NCI-H446 treated with DMSO at 0.1 percent for 48 hours (cell line): ENCODE results near the gene SLC49A4.
A peak's percentile ranks its signal among the peaks of the same experiment; 100 is the strongest.

Source experiments
- DNase-seq: peaks from one replicate; lab custom pipeline; 2025; lab: John Stamatoyannopoulos, UW

The SLC49A4 gene

GRCh38 chr3:122908251-122908650 is 113.4 kb downstream of the SLC49A4 start:
- no peak for DNase-seq

GRCh38 chr3:122911901-122912300 is 117.0 kb downstream of the SLC49A4 start:
- no peak for DNase-seq

- no peak for DNase-seq
Measured at GRCh38 chr3:122912772-122913538, 118.1 kb downstream of the SLC49A4 start.

- DNase-seq: no peak
Measured at GRCh38 chr3:122913539-122914100, 118.8 kb downstream of the SLC49A4 start.

GRCh38 chr3:122915300-122916055 is 120.6 kb downstream of the SLC49A4 start:
- no peak for DNase-seq

GRCh38 chr3:122916084-122916483 is 121.2 kb downstream of the SLC49A4 start:
- no peak for DNase-seq

- no peak for DNase-seq
Measured at GRCh38 chr3:122916580-122916979, 121.7 kb downstream of the SLC49A4 start.

GRCh38 chr3:122917412-122917811 is 122.5 kb downstream of the SLC49A4 start:
- DNase-seq: no peak

GRCh38 chr3:122918576-122919290 is 123.9 kb downstream of the SLC49A4 start:
- no peak for DNase-seq

- no peak for DNase-seq
Measured at GRCh38 chr3:122919291-122919610, 124.4 kb downstream of the SLC49A4 start.

- no peak for DNase-seq
Measured at GRCh38 chr3:122920986-122921385, 126.1 kb downstream of the SLC49A4 start.

GRCh38 chr3:122921791-122922651 is 127.2 kb downstream of the SLC49A4 start:
- DNase-seq: no peak

- no peak for DNase-seq
Measured at GRCh38 chr3:122923611-122924010, 128.7 kb downstream of the SLC49A4 start.

- DNase-seq: no peak
Measured at GRCh38 chr3:122924056-122924455, 129.2 kb downstream of the SLC49A4 start.

- no peak for DNase-seq
Measured at GRCh38 chr3:122925756-122926155, 130.9 kb downstream of the SLC49A4 start.

- DNase-seq: no peak
Measured at GRCh38 chr3:122926322-122926721, 131.5 kb downstream of the SLC49A4 start.

GRCh38 chr3:122926811-122927210 is 131.9 kb downstream of the SLC49A4 start:
- no peak for DNase-seq

- DNase-seq: no peak
Measured at GRCh38 chr3:122927726-122928125, 132.9 kb downstream of the SLC49A4 start.

- DNase-seq: no peak
Measured at GRCh38 chr3:122928396-122929187, 133.7 kb downstream of the SLC49A4 start.

GRCh38 chr3:122929188-122930062 is 134.6 kb downstream of the SLC49A4 start:
- peak; percentile 47 for DNase-seq
